Mucosa of stomach (tissue), 1 donor: ENCODE results near the gene EIF3L.

Experiments used
- H3K27me3 ChIP-seq: one replicate; pipeline ENCODE4 v1.7.0; 2013; ENCODE audit warnings: mild to moderate bottlenecking, low read length; ENCODE audit not compliant: control insufficient read depth, insufficient read depth
- H3K36me3 ChIP-seq: one replicate; pipeline ENCODE4 v1.7.0; 2013; ENCODE audit warnings: low read length; ENCODE audit not compliant: control insufficient read depth, insufficient read depth
- H3K4me1 ChIP-seq: one replicate; pipeline ENCODE4 v1.7.0; 2013; ENCODE audit warnings: mild to moderate bottlenecking, low read length; ENCODE audit not compliant: control insufficient read depth, insufficient read depth
- H3K4me3 ChIP-seq: one replicate; pipeline ENCODE4 v1.7.0; 2013; ENCODE audit warnings: low read length
- H3K9ac ChIP-seq: one replicate; pipeline ENCODE4 v1.7.0; 2013; ENCODE audit warnings: mild to moderate bottlenecking, low read length, moderate library complexity
- H3K9me3 ChIP-seq: one replicate; pipeline ENCODE4 v1.7.0; 2013; ENCODE audit warnings: mild to moderate bottlenecking, low read length, moderate library complexity; ENCODE audit not compliant: control insufficient read depth
- donor health status: Pancreatic carcinoma.

Gene EIF3L

GRCh38 chr22:37822079-37822833 lies 27.0 kb upstream of the EIF3L start:
- H3K36me3 ChIP-seq, result no peaks in the 10 kb centered on the region
- peaks cover 20% of the 10 kb centered on the region for H3K4me1 ChIP-seq
- H3K4me3 ChIP-seq, result no peak overlapping the region
- peaks cover 53% of the 10 kb centered on the region for H3K27me3 ChIP-seq
- H3K9me3 ChIP-seq, result no peaks in the 10 kb centered on the region
- no peak overlapping the region for H3K9ac ChIP-seq

GRCh38 chr22:37823134-37823985 lies 25.9 kb upstream of the EIF3L start, which contains the start of gene GALR3:
TSS of gene GALR3 (plus strand) at chr22:37823382. CDS start at chr22:37823407, 25 bp downstream.
- Histone ChIP-seq H3K9ac (no peak within 1 kb of the TSS), H3K9me3 (no peaks in the 10 kb centered on the region), H3K4me1 (peaks cover 10% of the 10 kb centered on the region), H3K36me3 (no peaks in the 10 kb centered on the region), H3K4me3 (no peak within 1 kb of the TSS), H3K27me3 (peaks cover 47% of the 10 kb centered on the region)

GRCh38 chr22:37824674-37825641 lies 24.3 kb upstream of the EIF3L start:
- Histone ChIP-seq H3K36me3 (no peaks in the 10 kb centered on the region), H3K9me3 (no peaks in the 10 kb centered on the region), H3K9ac (no peak overlapping the region), H3K4me3 (no peak overlapping the region), H3K27me3 (peaks cover 38% of the 10 kb centered on the region), H3K4me1 (no peaks in the 10 kb centered on the region)

GRCh38 chr22:37827056-37827455 lies 22.2 kb upstream of the EIF3L start:
- H3K9me3 ChIP-seq, result no peaks in the 10 kb centered on the region
- no peak overlapping the region for H3K4me3 ChIP-seq
- H3K9ac ChIP-seq, result no peak overlapping the region
- peaks cover 15% of the 10 kb centered on the region for H3K36me3 ChIP-seq
- H3K27me3 ChIP-seq, result peaks cover 24% of the 10 kb centered on the region
- H3K4me1 ChIP-seq, result no peaks in the 10 kb centered on the region

- no peak overlapping the region for H3K9ac ChIP-seq
- H3K9me3 ChIP-seq, result no peaks in the 10 kb centered on the region
- no peaks in the 10 kb centered on the region for H3K4me1 ChIP-seq
- no peak overlapping the region for H3K4me3 ChIP-seq
- H3K27me3 ChIP-seq, result no peaks in the 10 kb centered on the region
- H3K36me3 ChIP-seq, result peaks cover 31% of the 10 kb centered on the region
Measured at GRCh38 chr22:37830093-37830842, 19.0 kb upstream of the EIF3L start.

GRCh38 chr22:37831472-37831871 lies 17.7 kb upstream of the EIF3L start:
- no peak overlapping the region for H3K4me3 ChIP-seq
- H3K27me3 ChIP-seq, result no peaks in the 10 kb centered on the region
- H3K36me3 ChIP-seq, result peaks cover 31% of the 10 kb centered on the region
- no peak overlapping the region for H3K9ac ChIP-seq
- no peaks in the 10 kb centered on the region for H3K9me3 ChIP-seq
- no peaks in the 10 kb centered on the region for H3K4me1 ChIP-seq

- no peak overlapping the region for H3K4me3 ChIP-seq
- no peaks in the 10 kb centered on the region for H3K4me1 ChIP-seq
- H3K36me3 ChIP-seq, result peaks cover 31% of the 10 kb centered on the region
- H3K9me3 ChIP-seq, result no peaks in the 10 kb centered on the region
- H3K27me3 ChIP-seq, result no peaks in the 10 kb centered on the region
- no peak overlapping the region for H3K9ac ChIP-seq
Measured at GRCh38 chr22:37832022-37832857, 17.0 kb upstream of the EIF3L start.

GRCh38 chr22:37842015-37842793 lies 7.0 kb upstream of the EIF3L start:
- H3K4me3 ChIP-seq, result no peak overlapping the region
- no peaks in the 10 kb centered on the region for H3K36me3 ChIP-seq
- H3K9me3 ChIP-seq, result no peaks in the 10 kb centered on the region
- H3K27me3 ChIP-seq, result no peaks in the 10 kb centered on the region
- H3K4me1 ChIP-seq, result peaks cover 4% of the 10 kb centered on the region
- no peak overlapping the region for H3K9ac ChIP-seq

GRCh38 chr22:37843741-37844089 lies 5.5 kb upstream of the EIF3L start:
- H3K9me3 ChIP-seq, result no peaks in the 10 kb centered on the region
- H3K9ac ChIP-seq, result peak overlapping the region; percentile 61
- H3K4me1 ChIP-seq, result peaks cover 10% of the 10 kb centered on the region
- no peaks in the 10 kb centered on the region for H3K36me3 ChIP-seq
- no peaks in the 10 kb centered on the region for H3K27me3 ChIP-seq
- peak overlapping the region; percentile 36 for H3K4me3 ChIP-seq

GRCh38 chr22:37844904-37845329 lies 4.3 kb upstream of the EIF3L start:
- Histone ChIP-seq H3K27me3 (no peaks in the 10 kb centered on the region), H3K9ac (peak overlapping the region; percentile 31), H3K4me3 (no peak overlapping the region), H3K9me3 (no peaks in the 10 kb centered on the region), H3K36me3 (no peaks in the 10 kb centered on the region), H3K4me1 (peaks cover 13% of the 10 kb centered on the region)
